Suprapubic skin (tissue), 4 donors: ENCODE measurements around the gene UCMA. TPM values are rescaled to one million over a fixed set of nuclear protein-coding genes. Genes with fewer than 3 reads are reported as not detected.

Source experiments
- DNase-seq, 2 donors: peaks; one replicate each; pipeline ENCODE4 v3.0.0-alpha.2; 2019; ENCODE audit warnings: low spot score in 2 of 2
- H3K27ac ChIP-seq: fragments of 200-600 bp; sonication (generic); one replicate; pipeline ENCODE4 v1.5.1; 2019
- H3K27me3 ChIP-seq: fragments of 200-600 bp; sonication (generic); one replicate; pipeline ENCODE4 v1.5.1; 2019
- H3K36me3 ChIP-seq: fragments of 200-600 bp; sonication (generic); one replicate; pipeline ENCODE4 v1.5.1; 2019
- H3K4me1 ChIP-seq: fragments of 200-600 bp; sonication (generic); one replicate; pipeline ENCODE4 v1.5.1; 2019
- H3K4me3 ChIP-seq: fragments of 200-600 bp; sonication (generic); one replicate; pipeline ENCODE4 v1.5.1; 2019; ENCODE audit warnings: mild to moderate bottlenecking
- H3K9me3 ChIP-seq: fragments of 200-600 bp; sonication (generic); one replicate; pipeline ENCODE4 v1.5.1; 2019
- CTCF ChIP-seq, 2 donors: fragments of 200-600 bp in 1 of 2; fragments of 450-650 bp in 1 of 2; sonication (generic) in 1 of 2; IDR thresholded peaks; one replicate each; pipeline ENCODE4 v1.5.1; 2016 to 2019; ENCODE audit warnings: antibody characterized with exemption in 2 of 2, mild to moderate bottlenecking in 1 of 2, moderate library complexity in 1 of 2
- EP300 ChIP-seq: sonication (generic); formaldehyde crosslinking; IDR thresholded peaks from one replicate; pipeline ENCODE4 v1.6.1; 2017; ENCODE audit warnings: antibody characterized with exemption
- POLR2A ChIP-seq, 2 donors: fragments of 450-650 bp; IDR thresholded peaks; one replicate each; pipeline ENCODE4 v1.6.1; 2017; ENCODE audit warnings: antibody characterized with exemption in 2 of 2, mild to moderate bottlenecking in 2 of 2, moderate library complexity in 2 of 2
- POLR2AphosphoS5 ChIP-seq, 3 donors: sonication (generic); formaldehyde crosslinking; IDR thresholded peaks; one replicate each; pipeline ENCODE4 v1.6.1; 2017; ENCODE audit warnings: antibody characterized with exemption in 3 of 3
- WGBS: methylation state at CpG from one replicate; pipeline ENCODE4 v1.1.5; 2018; 5-methylcytosine and 5-hydroxymethylcytosine counted together
- total RNA-seq, 4 donors: library from RNA; depleted of rRNA; stranded (reverse); fragments of >200 nt; gene quantifications; one replicate each; pipeline ENCODE4 v1.1.0, GENCODE V29; 2016

Gene UCMA
- total RNA-seq, 4 donors from 2014 or later, result not detected

GRCh38 chr10:13231190-13231589, 3.0 kb downstream of the UCMA start:
- DNase-seq, result no peak
- TF ChIP-seq CTCF (IDR thresholded peaks at IDR 0.05) (no peak), POLR2AphosphoS5 (IDR thresholded peaks at IDR 0.05) (no peak), EP300 (no peak), POLR2A (IDR thresholded peaks at IDR 0.05) (no peak)
- no peaks in the 10 kb centered on the region for H3K4me1 ChIP-seq
- H3K4me3 ChIP-seq, result no peak overlapping the region
- no peaks in the 10 kb centered on the region for H3K36me3 ChIP-seq
- no peak overlapping the region for H3K27ac ChIP-seq
- no peaks in the 10 kb centered on the region for H3K9me3 ChIP-seq
- H3K27me3 ChIP-seq, result peaks cover 5% of the 10 kb centered on the region
- 78% methylated on average over 9 of the region's 9 CpGs for WGBS

- Histone ChIP-seq H3K4me3 (no peak overlapping the region), H3K9me3 (no peaks in the 10 kb centered on the region), H3K27ac (no peak overlapping the region), H3K36me3 (no peaks in the 10 kb centered on the region), H3K27me3 (no peaks in the 10 kb centered on the region), H3K4me1 (no peaks in the 10 kb centered on the region)
- 91% methylated on average over 5 of the region's 5 CpGs for WGBS
- TF ChIP-seq EP300, result no peak
- TF ChIP-seq POLR2AphosphoS5 (IDR thresholded peaks at IDR 0.05), result no peak
- TF ChIP-seq POLR2A (IDR thresholded peaks at IDR 0.05), result no peak
- no peak for TF ChIP-seq CTCF (IDR thresholded peaks at IDR 0.05)
- no peak for DNase-seq
Measured at GRCh38 chr10:13227031-13227430, 7.1 kb downstream of the UCMA start.

GRCh38 chr10:13225601-13226000, 8.6 kb downstream of the UCMA start:
- H3K27ac ChIP-seq, result no peak overlapping the region
- WGBS, result 86% methylated on average over 8 of the region's 8 CpGs
- H3K4me3 ChIP-seq, result no peak overlapping the region
- DNase-seq, result no peak
- H3K36me3 ChIP-seq, result no peaks in the 10 kb centered on the region
- no peaks in the 10 kb centered on the region for H3K9me3 ChIP-seq
- H3K4me1 ChIP-seq, result no peaks in the 10 kb centered on the region
- no peaks in the 10 kb centered on the region for H3K27me3 ChIP-seq
- TF ChIP-seq POLR2AphosphoS5 (IDR thresholded peaks at IDR 0.05) (no peak), POLR2A (IDR thresholded peaks at IDR 0.05) (no peak), CTCF (IDR thresholded peaks at IDR 0.05) (no peak), EP300 (no peak)

- no peak for TF ChIP-seq EP300
- TF ChIP-seq CTCF (IDR thresholded peaks at IDR 0.05), result no peak
- TF ChIP-seq POLR2AphosphoS5 (IDR thresholded peaks at IDR 0.05), result no peak
- no peak for TF ChIP-seq POLR2A (IDR thresholded peaks at IDR 0.05)
- Histone ChIP-seq H3K4me3 (no peak overlapping the region), H3K9me3 (no peaks in the 10 kb centered on the region), H3K27me3 (no peaks in the 10 kb centered on the region), H3K27ac (no peak overlapping the region), H3K4me1 (no peaks in the 10 kb centered on the region), H3K36me3 (no peaks in the 10 kb centered on the region)
- no peak for DNase-seq
- 93% methylated on average over 11 of the region's 11 CpGs for WGBS
Measured at GRCh38 chr10:13224210-13224995, 9.8 kb downstream of the UCMA start.

GRCh38 chr10:13223241-13223640, 10.9 kb downstream of the UCMA start:
- TF ChIP-seq POLR2A (IDR thresholded peaks at IDR 0.05), result no peak
- no peak for TF ChIP-seq POLR2AphosphoS5 (IDR thresholded peaks at IDR 0.05)
- no peak for TF ChIP-seq EP300
- TF ChIP-seq CTCF (IDR thresholded peaks at IDR 0.05), result no peak
- Histone ChIP-seq H3K27ac (no peak overlapping the region), H3K4me1 (no peaks in the 10 kb centered on the region), H3K9me3 (no peaks in the 10 kb centered on the region), H3K4me3 (no peak overlapping the region), H3K36me3 (no peaks in the 10 kb centered on the region), H3K27me3 (no peaks in the 10 kb centered on the region)
- DNase-seq, result no peak
- 88% methylated on average over 9 of the region's 9 CpGs for WGBS
